Astrocyte of the cerebellum (primary cell): ENCODE measurements around the gene LENG8.

Experiments used
- DNase-seq: peaks from one replicate; pipeline ENCODE4 v3.0.0-alpha.2; 2011; ENCODE audit warnings: low read depth
- H3K4me3 ChIP-seq: 2 replicates; pipeline ENCODE4 v1.5.1; 2011; ENCODE audit warnings: mild to moderate bottlenecking, low read depth, low read length, moderate library complexity
- in situ Hi-C: cut with HindIII; loops from 2 replicates; pipeline ENCODE4 v1.10.0; 2017; ENCODE audit warnings: low sequenced_read_pairs
- TF ChIP-seq, protein P1 (sequence below): IDR thresholded peaks from 2 replicates; pipeline ENCODE4 v1.5.1; 2012; ENCODE audit warnings: low read length, low read depth, moderate library complexity, mild to moderate bottlenecking; ENCODE audit errors: missing control alignments

Gene LENG8

DNA sequence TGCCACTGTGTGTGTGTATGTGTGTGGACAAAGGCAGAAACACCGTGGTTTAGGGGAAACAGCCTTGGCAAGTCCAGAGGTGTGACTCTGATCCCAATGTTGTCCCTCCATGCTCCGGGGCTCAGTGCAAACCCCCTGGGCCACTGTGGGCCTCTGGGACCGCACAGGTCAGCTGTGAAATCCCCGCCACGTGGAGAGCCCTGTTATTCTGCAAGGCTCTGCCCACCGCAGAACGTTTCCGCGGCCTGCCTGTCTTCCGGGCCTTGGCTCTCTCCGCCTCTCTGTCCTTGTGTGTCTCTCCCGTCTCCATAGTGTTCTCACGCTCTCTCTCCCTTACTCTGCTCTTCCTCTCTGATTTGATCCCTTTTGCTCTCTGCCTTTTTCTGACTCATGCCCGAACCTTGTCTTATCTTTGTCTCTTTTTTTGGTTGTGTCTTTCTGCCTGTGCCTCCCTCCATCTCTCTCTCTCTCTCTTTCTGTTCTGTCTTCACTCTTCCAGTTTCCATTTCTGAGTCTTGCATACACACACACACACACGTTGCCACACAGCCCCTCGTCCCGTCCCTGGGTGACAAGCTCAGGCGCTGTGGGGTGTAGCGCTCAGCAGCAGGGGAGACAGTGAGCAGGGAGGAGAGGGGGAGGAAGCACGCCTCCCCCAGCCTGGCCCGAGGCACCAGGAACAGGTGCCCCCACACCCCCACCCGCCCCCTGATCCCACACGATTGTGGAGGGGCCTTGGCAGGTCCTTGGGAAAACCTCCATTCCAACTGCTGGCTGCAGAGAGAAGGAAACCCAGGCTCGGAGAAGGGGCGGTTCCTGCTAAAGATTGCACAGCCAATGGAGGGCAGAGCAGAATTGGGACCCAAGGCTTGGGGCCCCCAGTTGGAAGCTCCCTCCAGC is 30.7 kb upstream of the LENG8 start:
- no peak overlapping the region for H3K4me3 ChIP-seq

DNA sequence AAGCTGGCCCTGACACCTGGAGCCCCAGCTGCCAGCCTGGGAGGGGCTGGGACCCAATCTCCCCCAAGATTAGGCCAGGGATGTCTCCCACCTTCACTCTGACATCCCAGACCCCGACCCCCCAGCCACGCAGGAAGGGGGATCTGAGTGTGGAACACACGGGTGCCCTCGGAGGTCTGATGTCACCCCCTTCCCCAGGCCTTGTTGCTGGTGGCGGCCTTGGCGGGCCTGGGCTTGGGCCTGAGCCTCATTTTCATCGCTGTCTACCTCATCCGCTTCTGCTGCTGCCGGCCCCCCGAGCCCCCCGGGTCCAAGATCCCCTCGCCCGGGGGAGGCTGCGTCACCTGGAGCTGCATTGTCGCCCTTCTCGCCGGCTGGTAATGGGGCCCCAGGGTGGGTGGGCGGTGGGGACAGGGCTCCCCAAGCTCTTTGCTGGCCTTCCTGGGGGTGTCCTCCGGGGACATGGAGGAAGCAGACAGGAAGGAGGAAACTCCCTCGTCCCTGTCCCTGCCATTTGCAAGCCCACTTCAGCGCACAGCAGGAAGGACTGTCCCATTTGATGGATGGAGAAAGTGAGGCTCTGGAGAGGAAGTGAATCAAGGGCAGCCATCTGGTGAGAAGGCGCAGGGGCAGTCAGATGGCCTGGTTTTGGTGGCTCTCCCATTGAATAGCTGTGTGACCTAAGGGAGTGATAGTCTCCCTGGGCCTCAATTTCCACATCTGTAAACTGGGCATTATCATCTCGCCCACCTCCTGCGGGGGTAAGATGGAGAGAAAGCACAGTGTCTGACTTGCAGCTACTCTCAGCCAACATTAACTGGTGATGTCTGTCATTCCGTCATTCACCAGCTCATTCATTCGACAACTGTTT is 29.8 kb upstream of the LENG8 start:
- DNase-seq: no peak
- TF ChIP-seq, protein P1, sequence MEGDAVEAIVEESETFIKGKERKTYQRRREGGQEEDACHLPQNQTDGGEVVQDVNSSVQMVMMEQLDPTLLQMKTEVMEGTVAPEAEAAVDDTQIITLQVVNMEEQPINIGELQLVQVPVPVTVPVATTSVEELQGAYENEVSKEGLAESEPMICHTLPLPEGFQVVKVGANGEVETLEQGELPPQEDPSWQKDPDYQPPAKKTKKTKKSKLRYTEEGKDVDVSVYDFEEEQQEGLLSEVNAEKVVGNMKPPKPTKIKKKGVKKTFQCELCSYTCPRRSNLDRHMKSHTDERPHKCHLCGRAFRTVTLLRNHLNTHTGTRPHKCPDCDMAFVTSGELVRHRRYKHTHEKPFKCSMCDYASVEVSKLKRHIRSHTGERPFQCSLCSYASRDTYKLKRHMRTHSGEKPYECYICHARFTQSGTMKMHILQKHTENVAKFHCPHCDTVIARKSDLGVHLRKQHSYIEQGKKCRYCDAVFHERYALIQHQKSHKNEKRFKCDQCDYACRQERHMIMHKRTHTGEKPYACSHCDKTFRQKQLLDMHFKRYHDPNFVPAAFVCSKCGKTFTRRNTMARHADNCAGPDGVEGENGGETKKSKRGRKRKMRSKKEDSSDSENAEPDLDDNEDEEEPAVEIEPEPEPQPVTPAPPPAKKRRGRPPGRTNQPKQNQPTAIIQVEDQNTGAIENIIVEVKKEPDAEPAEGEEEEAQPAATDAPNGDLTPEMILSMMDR: no peak
- in situ Hi-C loops: no loop called here
- H3K4me3 ChIP-seq: no peak overlapping the region

More for the DNA sequence above, 30.7 kb upstream of the LENG8 start:
- no peak for DNase-seq
- TF ChIP-seq, protein P1: no peak
- in situ Hi-C loops: no loop called here

DNA sequence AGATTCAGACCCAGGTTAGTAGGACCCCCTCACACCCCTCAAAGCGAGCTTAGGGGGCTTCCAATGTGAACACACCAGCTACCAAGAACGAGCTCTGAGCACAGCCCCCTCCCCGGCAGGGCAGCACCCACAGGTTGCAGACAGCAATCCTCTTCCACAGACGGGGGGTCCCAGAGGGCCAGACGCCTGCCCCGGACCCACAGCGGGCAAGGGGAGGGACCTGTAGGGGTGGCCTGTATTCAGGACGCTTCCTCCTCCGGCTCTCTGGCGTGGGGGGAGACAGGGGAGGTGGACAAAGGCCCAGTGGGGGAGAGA is 29.0 kb upstream of the LENG8 start:
- DNase-seq: no peak
- TF ChIP-seq, protein P1: no peak
- H3K4me3 ChIP-seq: no peak overlapping the region
- in situ Hi-C loops: no loop called here

DNA sequence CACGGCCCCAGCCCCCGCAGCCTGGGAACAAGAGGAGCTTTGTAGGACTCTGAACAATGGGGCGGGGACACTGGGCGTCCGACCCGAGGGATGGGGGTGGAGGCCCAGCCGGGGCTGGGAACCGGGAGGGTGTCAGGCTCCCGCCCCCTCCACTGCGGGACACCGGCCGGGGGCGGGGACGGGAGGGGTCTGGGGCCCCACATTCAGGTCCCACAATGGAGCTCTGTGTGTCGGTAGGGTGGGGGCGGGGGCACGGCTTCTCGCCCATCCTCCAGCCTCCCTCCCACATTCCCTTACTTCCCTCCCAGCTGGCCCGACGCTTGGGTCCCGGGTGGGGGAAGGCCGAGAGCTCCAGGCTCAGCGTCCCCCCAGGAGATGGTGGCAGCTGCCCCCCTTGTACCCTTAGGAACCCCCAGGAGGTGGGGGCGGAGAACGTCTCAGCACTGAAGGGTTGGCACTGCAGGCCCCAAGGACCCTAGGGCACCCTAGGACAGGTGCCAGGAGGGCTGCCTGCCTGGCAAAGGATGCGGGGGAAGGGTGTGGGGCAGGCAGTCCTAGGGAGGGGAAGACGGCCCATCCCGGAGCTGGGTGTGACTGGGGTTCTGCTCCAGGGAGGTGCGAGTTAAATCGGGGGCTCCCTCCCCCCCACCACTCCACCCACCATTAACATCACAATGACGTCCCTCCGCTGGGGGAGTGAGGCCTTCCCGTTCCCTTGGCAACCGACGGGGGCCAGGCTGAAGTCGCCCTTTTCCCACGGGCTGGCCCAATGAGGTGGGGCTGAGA is 28.4 kb upstream of the LENG8 start:
- TF ChIP-seq, protein P1: no peak
- in situ Hi-C loops: no loop called here
- no peak overlapping the region for H3K4me3 ChIP-seq
- DNase-seq: no peak

DNA sequence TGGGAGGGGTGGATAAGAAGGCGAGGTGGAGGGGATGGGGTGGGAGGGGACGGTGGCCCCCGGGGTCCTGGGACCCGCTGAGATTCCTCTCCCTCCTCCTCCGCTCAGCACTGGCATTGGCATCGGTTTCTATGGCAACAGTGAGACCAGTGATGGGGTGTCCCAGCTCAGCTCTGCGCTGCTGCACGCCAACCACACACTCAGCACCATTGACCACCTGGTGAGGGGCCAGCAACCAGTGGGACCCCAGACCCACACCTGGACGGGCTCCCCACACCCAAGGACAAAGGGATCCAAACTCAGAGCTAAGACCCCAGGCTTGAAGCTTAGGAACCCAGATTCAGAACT is 27.9 kb upstream of the LENG8 start:
- TF ChIP-seq, protein P1: no peak
- no peak for DNase-seq
- no peak overlapping the region for H3K4me3 ChIP-seq
- in situ Hi-C loops: no loop called here

DNA sequence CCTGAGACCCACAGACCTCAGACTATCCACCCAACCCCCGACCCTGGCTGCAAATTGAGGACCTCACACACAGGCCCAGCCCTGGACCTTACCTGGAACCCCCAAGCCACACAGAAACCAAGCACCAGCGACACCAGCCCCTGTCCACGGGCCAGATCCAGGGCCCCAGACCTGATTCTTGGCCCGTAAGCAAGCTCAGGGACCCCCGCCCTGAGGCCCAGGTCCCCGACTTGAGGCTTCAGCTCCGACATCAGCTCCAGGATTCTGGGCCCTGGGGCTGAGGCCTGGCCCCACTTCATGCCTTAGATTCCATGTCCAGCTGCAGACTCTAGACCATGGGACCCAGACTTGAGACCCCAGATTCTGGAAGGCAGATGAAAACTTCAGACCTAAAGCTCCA is 27.5 kb upstream of the LENG8 start:
- in situ Hi-C loops: no loop called here
- TF ChIP-seq, protein P1: no peak
- DNase-seq: no peak
- no peak overlapping the region for H3K4me3 ChIP-seq
